GM12878 (cell line): Measurements from ENCODE around the gene LHFPL4. TPM values are rescaled to one million over a fixed set of nuclear protein-coding genes. Genes with fewer than 3 reads are reported as not detected.

Experiments
- ATAC-seq: fragments of 200-7000 bp; cut with Tn5 transposase; 3 replicates; pipeline ENCODE4 v1.9.1; 2020; ENCODE audit warnings: mild to moderate bottlenecking, moderate library complexity
- BruUV-seq: library from RNA; stranded (reverse); fragments of 400-500 nt; replicated peaks from 2 replicates; lab custom pipeline; 2021; lab: Mats Ljungman, UMichigan
- CTCF ChIA-PET: fragments of 300-600 bp; sonication (Branson Sonifier 250); formaldehyde crosslinking; extraction: SDS; loops from one replicate; lab custom pipeline; 2021; ENCODE audit warnings: inconsistent platforms; lab: Yijun Ruan, JAX
- POLR2A ChIA-PET: fragments of 350-600 bp; formaldehyde crosslinking; extraction: SDS; loops from one replicate; lab custom pipeline; 2021; ENCODE audit warnings: inconsistent platforms; lab: Charles Lee
- RAD21 ChIA-PET: fragments of 300-600 bp; sonication (Branson Sonifier 250); formaldehyde crosslinking; loops from one replicate; lab custom pipeline; 2023; ENCODE audit warnings: antibody characterized with exemption; ENCODE audit not compliant: unreplicated experiment; lab: Charles Lee
- SMC1A ChIA-PET: fragments of 300-600 bp; sonication (Branson Sonifier 250); formaldehyde crosslinking; loops from one replicate; lab custom pipeline; 2023; ENCODE audit not compliant: unreplicated experiment, uncharacterized antibody; lab: Charles Lee
- DNase-seq: peaks from one replicate; pipeline ENCODE4 v3.0.0-alpha.2; 2011; ENCODE audit warnings: low read depth, low spot score
- FAIRE-seq: peaks from 3 replicates; lab custom pipeline; 2011; peaks lifted over from hg19 to GRCh38; lab: Jason Lieb, UNC
- H2AFZ ChIP-seq: 2 replicates; pipeline ENCODE4 v1.6.0; 2011; ENCODE audit warnings: low read depth, low read length, control low read depth; ENCODE audit not compliant: control insufficient read depth
- H3K27ac ChIP-seq: 2 replicates; pipeline ENCODE4 v1.5.1; 2011; ENCODE audit warnings: control low read depth; ENCODE audit not compliant: control insufficient read depth, insufficient read depth
- H3K27me3 ChIP-seq, 2 experiments: replicated peaks in 1 of 2; 2 replicates each; pipeline versions ENCODE4 v1.6.0 to v1.6.1; 2011; ENCODE audit warnings: low read length in 1 of 2; ENCODE audit not compliant: control insufficient read depth in 2 of 2, insufficient read depth in 2 of 2
- H3K36me3 ChIP-seq, 2 experiments: 2 replicates each; pipeline ENCODE4 v1.5.1; 2011; ENCODE audit warnings: low read length in 1 of 2; ENCODE audit not compliant: control insufficient read depth in 2 of 2, insufficient read depth in 2 of 2
- H3K4me1 ChIP-seq: 2 replicates; pipeline ENCODE4 v1.6.1; 2011; ENCODE audit warnings: mild to moderate bottlenecking, low read length, moderate library complexity, mixed read lengths; ENCODE audit not compliant: control insufficient read depth, insufficient read depth
- H3K4me2 ChIP-seq: 2 replicates; pipeline ENCODE4 v1.6.0; 2011; ENCODE audit warnings: control low read depth; ENCODE audit not compliant: control insufficient read depth, insufficient read depth
- H3K4me3 ChIP-seq: fragments of 200-600 bp; sonication (generic); 2 replicates; pipeline ENCODE4 v1.5.1; 2016
- H3K79me2 ChIP-seq: 2 replicates; pipeline ENCODE4 v1.6.0; 2011; ENCODE audit warnings: low read length; ENCODE audit not compliant: control insufficient read depth, insufficient read depth
- H3K9ac ChIP-seq: 2 replicates; pipeline ENCODE4 v1.8.0; 2011; ENCODE audit warnings: low read length, control low read depth, mixed read lengths; ENCODE audit not compliant: control insufficient read depth, insufficient read depth
- H3K9me3 ChIP-seq: replicated peaks from 3 replicates; pipeline ENCODE4 v1.5.1; 2011; ENCODE audit warnings: mild to moderate bottlenecking, low read length; ENCODE audit not compliant: control insufficient read depth, insufficient read depth
- H4K20me1 ChIP-seq: 2 replicates; pipeline ENCODE4 v1.6.0; 2011; ENCODE audit not compliant: control insufficient read depth, insufficient read depth
- BRCA1 ChIP-seq: IDR thresholded peaks from 2 replicates; pipeline ENCODE4 v1.6.1; 2011; ENCODE audit warnings: low read depth, low read length, improper control_type of control experiment
- HDAC2 ChIP-seq: fragments of 200-600 bp; sonication (generic); IDR thresholded peaks from 2 replicates; pipeline ENCODE4 v1.6.1; 2017
- IKZF2 ChIP-seq, 2 experiments: fragments of 450-650 bp; IDR thresholded peaks; 2 replicates each; pipeline ENCODE4 v1.6.1; 2017; ENCODE audit warnings: mild to moderate bottlenecking in 2 of 2, moderate library complexity in 2 of 2
- KDM1A ChIP-seq: fragments of 200-600 bp; sonication (generic); IDR thresholded peaks from 2 replicates; pipeline ENCODE4 v1.6.1; 2016; ENCODE audit warnings: borderline replicate concordance
- LARP7 ChIP-seq: fragments of 450-650 bp; IDR thresholded peaks from 2 replicates; pipeline ENCODE4 v1.6.1; 2017; ENCODE audit warnings: mild to moderate bottlenecking
- MEF2A ChIP-seq: IDR thresholded peaks from 2 replicates; pipeline ENCODE4 v1.6.1; 2011; ENCODE audit warnings: low read depth, mild to moderate bottlenecking, low read length, moderate library complexity; ENCODE audit not compliant: insufficient read depth
- MTA2 ChIP-seq: fragments of 450-650 bp; IDR thresholded peaks from 2 replicates; pipeline ENCODE4 v1.6.1; 2016; ENCODE audit warnings: low read depth, mild to moderate bottlenecking, moderate library complexity
- NR2C2 ChIP-seq: IDR thresholded peaks from 2 replicates; pipeline ENCODE4 v1.6.1; 2011; ENCODE audit warnings: borderline replicate concordance, low read depth; ENCODE audit not compliant: control insufficient read depth, insufficient read length
- POLR2AphosphoS2 ChIP-seq: IDR thresholded peaks from 2 replicates; pipeline ENCODE4 v1.6.1; 2011; ENCODE audit warnings: low read depth, mild to moderate bottlenecking, low read length, improper control_type of control experiment, moderate library complexity
- PRDM15 ChIP-seq: fragments of 450-650 bp; formaldehyde crosslinking; IDR thresholded peaks from 2 replicates; pipeline ENCODE4 v1.4.0; 2020; ENCODE audit warnings: mild to moderate bottlenecking, moderate library complexity
- SMAD1 ChIP-seq: fragments of 450-650 bp; IDR thresholded peaks from 2 replicates; pipeline ENCODE4 v1.6.1; 2018; ENCODE audit warnings: mild to moderate bottlenecking, low read depth; ENCODE audit not compliant: partially characterized antibody
- STAT1 ChIP-seq: fragments of 450-650 bp; conservative IDR thresholded peaks from 2 replicates; pipeline ENCODE4 v1.6.1; 2014; ENCODE audit warnings: antibody characterized with exemption, mild to moderate bottlenecking
- ZNF217 ChIP-seq: fragments of 450-650 bp; IDR thresholded peaks from 2 replicates; pipeline ENCODE4 v1.6.1; 2017; ENCODE audit warnings: antibody characterized with exemption, mild to moderate bottlenecking
- ZZZ3 ChIP-seq: IDR thresholded peaks from 2 replicates; pipeline ENCODE4 v1.6.1; 2011; ENCODE audit warnings: low read depth; ENCODE audit not compliant: control insufficient read depth, insufficient read length
- WGBS: methylation state at CpG from one replicate; pipeline ENCODE4 v1.1.6; 2016; ENCODE audit warnings: low lambda C conversion rate; ENCODE audit not compliant: insufficient replicate concordance, insufficient coverage; ENCODE audit errors: missing lambda C conversion rate; 5-methylcytosine and 5-hydroxymethylcytosine counted together
- in situ Hi-C: fragments of 300-500 bp; cut with MboI; formaldehyde crosslinking; loops from 9 replicates; pipeline ENCODE4 v1.14.3; 2018; ENCODE audit warnings: mixed read lengths
- intact Hi-C: fragments of 100-400 bp; cut with micrococcal nuclease; formaldehyde crosslinking; loops from one replicate; pipeline ENCODE4 v1.14.2; 2022; ENCODE audit not compliant: unreplicated experiment
- polyA plus RNA-seq, 11 experiments: library from polyadenylated mRNA; depleted of rRNA in 4 of 11; unstranded in 6 of 11; stranded (reverse) in 5 of 11; fragments of >200 nt; fragmentation: Nextera tagmentation in 4 of 11; fragmentation: Illumina TruSeq in 1 of 11; extraction: Ambion mirVana in 4 of 11; extraction: Trizol in 1 of 11; gene quantifications; 1 replicate in 1 of 11; 2 replicates in 10 of 11; pipeline versions ENCODE4 v1.2.1 to v1.2.3, GENCODE V29; 2011 to 2016; ENCODE audit warnings: inconsistent platforms in 2 of 11, missing spikeins in 2 of 11, low read depth in 1 of 11
- total RNA-seq, 4 experiments: library from RNA; depleted of rRNA in 3 of 4; stranded (reverse); fragments of >200 nt in 3 of 4; fragmentation: Illumina TruSeq in 1 of 4; extraction: Trizol in 1 of 4; gene quantifications; 2 replicates each; pipeline versions ENCODE4 v1.2.1 to v1.2.3, GENCODE V29; 2013 to 2021
- TF ChIP-seq, protein P1 (sequence below): IDR thresholded peaks from 2 replicates; pipeline ENCODE4 v1.6.1; 2012; ENCODE audit warnings: low read depth, low read length, improper control_type of control experiment
- TF ChIP-seq, protein P2 (sequence below): fragments of 150-350 bp; IDR thresholded peaks from 2 replicates; pipeline ENCODE4 v1.6.1; 2016; ENCODE audit warnings: low read depth, low read length

Gene LHFPL4
- total and polyA plus RNA-seq, 10 of the 15 experiments (the other 5 are each of a cell fraction or from before 2014, with no cell fraction given) = 0.05 to 0.15 TPM; not detected in 8

DNA sequence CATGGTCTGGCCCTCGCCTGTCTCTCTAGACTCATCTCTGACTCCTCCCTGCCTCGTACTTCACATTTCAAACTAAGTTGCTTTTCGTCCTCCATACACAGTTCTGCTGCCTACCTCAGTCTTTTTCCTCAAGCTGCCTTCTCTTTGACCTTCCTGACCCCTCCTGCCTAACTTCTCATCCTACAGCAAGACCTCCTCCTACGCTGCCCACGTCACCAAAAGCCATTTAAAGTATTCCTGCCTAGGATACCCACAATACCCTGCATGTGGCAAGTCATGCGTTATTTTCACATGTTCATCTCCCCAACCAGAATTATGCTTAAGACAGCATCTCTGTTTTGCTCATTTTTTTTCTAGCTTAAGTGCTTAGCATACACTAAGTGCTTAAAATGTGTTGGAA is 56.7 kb downstream of the LHFPL4 start:
- Histone ChIP-seq H3K27ac (no peak overlapping the region), H4K20me1 (no peaks in the 10 kb centered on the region), H2AFZ (no peak overlapping the region), H3K9me3 (no peaks in the 10 kb centered on the region), H3K4me1 (no peaks in the 10 kb centered on the region), H3K9ac (no peak overlapping the region), H3K4me3 (no peak overlapping the region), H3K27me3 (peaks cover under 1 to 8% of the 10 kb centered on the region in 2 experiments), H3K79me2 (no peaks in the 10 kb centered on the region), H3K36me3 (no peaks in the 10 kb centered on the region), H3K4me2 (no peak overlapping the region)
- ChIA-PET SMC1A (no interaction called here), POLR2A (interaction anchor here (0.5 kb wide), 1 partner anchor 62 kb away, joined by 4 read pairs; no protein-coding TSS in a partner anchor), CTCF (no interaction called here), RAD21 (no interaction called here)
- DNase-seq (no peak), FAIRE-seq (no peak), ATAC-seq (no peak)
- WGBS = 63% methylated on average over 6 of the region's 6 CpGs
- no TSS peak for BruUV-seq
- intact Hi-C loops (no loop called here), in situ Hi-C loops (no loop called here)
- TF ChIP-seq POLR2AphosphoS2 (no peak), PRDM15 (CRISPR knock-in tag) (no peak), ZZZ3 (no peak), ZNF217 (no peak), SMAD1 (no peak), MTA2 (no peak), LARP7 (no peak), MEF2A (no peak), STAT1 (no peak), HDAC2 (no peak), IKZF2 (IDR thresholded peaks at IDR 0.05) (no peak), BRCA1 (no peak), KDM1A (no peak), NR2C2 (no peak)
- TF ChIP-seq, protein P1, sequence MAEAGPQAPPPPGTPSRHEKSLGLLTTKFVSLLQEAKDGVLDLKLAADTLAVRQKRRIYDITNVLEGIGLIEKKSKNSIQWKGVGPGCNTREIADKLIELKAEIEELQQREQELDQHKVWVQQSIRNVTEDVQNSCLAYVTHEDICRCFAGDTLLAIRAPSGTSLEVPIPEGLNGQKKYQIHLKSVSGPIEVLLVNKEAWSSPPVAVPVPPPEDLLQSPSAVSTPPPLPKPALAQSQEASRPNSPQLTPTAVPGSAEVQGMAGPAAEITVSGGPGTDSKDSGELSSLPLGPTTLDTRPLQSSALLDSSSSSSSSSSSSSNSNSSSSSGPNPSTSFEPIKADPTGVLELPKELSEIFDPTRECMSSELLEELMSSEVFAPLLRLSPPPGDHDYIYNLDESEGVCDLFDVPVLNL = no peak
- TF ChIP-seq, protein P2, sequence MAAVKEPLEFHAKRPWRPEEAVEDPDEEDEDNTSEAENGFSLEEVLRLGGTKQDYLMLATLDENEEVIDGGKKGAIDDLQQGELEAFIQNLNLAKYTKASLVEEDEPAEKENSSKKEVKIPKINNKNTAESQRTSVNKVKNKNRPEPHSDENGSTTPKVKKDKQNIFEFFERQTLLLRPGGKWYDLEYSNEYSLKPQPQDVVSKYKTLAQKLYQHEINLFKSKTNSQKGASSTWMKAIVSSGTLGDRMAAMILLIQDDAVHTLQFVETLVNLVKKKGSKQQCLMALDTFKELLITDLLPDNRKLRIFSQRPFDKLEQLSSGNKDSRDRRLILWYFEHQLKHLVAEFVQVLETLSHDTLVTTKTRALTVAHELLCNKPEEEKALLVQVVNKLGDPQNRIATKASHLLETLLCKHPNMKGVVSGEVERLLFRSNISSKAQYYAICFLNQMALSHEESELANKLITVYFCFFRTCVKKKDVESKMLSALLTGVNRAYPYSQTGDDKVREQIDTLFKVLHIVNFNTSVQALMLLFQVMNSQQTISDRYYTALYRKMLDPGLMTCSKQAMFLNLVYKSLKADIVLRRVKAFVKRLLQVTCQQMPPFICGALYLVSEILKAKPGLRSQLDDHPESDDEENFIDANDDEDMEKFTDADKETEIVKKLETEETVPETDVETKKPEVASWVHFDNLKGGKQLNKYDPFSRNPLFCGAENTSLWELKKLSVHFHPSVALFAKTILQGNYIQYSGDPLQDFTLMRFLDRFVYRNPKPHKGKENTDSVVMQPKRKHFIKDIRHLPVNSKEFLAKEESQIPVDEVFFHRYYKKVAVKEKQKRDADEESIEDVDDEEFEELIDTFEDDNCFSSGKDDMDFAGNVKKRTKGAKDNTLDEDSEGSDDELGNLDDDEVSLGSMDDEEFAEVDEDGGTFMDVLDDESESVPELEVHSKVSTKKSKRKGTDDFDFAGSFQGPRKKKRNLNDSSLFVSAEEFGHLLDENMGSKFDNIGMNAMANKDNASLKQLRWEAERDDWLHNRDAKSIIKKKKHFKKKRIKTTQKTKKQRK = no peak
